ENCODE results near the gene TSPAN18. TPM values are rescaled to one million over a fixed set of nuclear protein-coding genes. Genes with fewer than 3 reads are reported as not detected.

TSPAN18 gene
- total and polyA plus RNA-seq, 2 of the 4 experiments (the other 2 are of a cell fraction) = 0.36 to 1.1 TPM

GRCh38 chr11:44771841-44772240 is 45.1 kb downstream of the TSPAN18 start:
- in situ Hi-C loops (cut with MboI; ENCODE audit: low sequenced_read_pairs) (no loop called here), dilution Hi-C loops (cut with HindIII; ENCODE audit: low sequenced_read_pairs, unreplicated experiment) (loop anchor here (25.0 kb wide), 1 partner anchor 115 kb away; no protein-coding TSS in a partner anchor), intact Hi-C loops (cut with micrococcal nuclease) (no loop called here)
- Histone ChIP-seq H3K79me1 (ENCODE audit: low read depth in 1 of 2, low read length in 2 of 2) (no peaks in the 10 kb centered on the region), H3K27ac (ENCODE audit: insufficient read depth, low read length) (no peak overlapping the region), H3K18ac (ENCODE audit: low read depth, low read length) (no peak overlapping the region), H3K27me3 (ENCODE audit: control insufficient read depth, insufficient read depth, low read length) (peaks cover 10% of the 10 kb centered on the region; the same call in 1 of the 2 replicates), H3K56ac (ENCODE audit: extremely low read depth, insufficient read depth, low read length) (no peak overlapping the region), H3K4me1 (ENCODE audit: control insufficient read depth, insufficient read depth, low read length) (peaks cover 9% of the 10 kb centered on the region), H4K5ac (ENCODE audit: low read depth, low read length) (no peak overlapping the region), H4K20me1 (ENCODE audit: insufficient read depth, low read length) (no peaks in the 10 kb centered on the region), H3K23ac (ENCODE audit: low read depth, low read length) (no peak overlapping the region), H4K91ac (ENCODE audit: insufficient read depth, low read depth, low read length) (no peak overlapping the region), H2AK9ac (replicated peaks; ENCODE audit: low read depth, low read length, poor library complexity) (no peak overlapping the region), H2BK20ac (ENCODE audit: low read depth, low read length) (no peak overlapping the region), H3K9me3 (ENCODE audit: control insufficient read depth, insufficient read depth, low read length) (no peaks in the 10 kb centered on the region), H2BK15ac (ENCODE audit: low read depth, low read length) (no peak overlapping the region), H3K36me3 (ENCODE audit: control insufficient read depth, insufficient read depth, low read length) (no peaks in the 10 kb centered on the region), H2AFZ (replicated peaks; ENCODE audit: low read length, poor library complexity) (no peak overlapping the region), H2BK120ac (ENCODE audit: low read depth, low read length) (no peak overlapping the region), H3K9me1 (ENCODE audit: insufficient read depth, low read length) (0 out of 2 replicates have a peak, but pooled peaks cover 2% of the 10 kb centered on the region), H3K4ac (ENCODE audit: low read depth, low read length) (no peak overlapping the region), H2BK5ac (ENCODE audit: low read depth, low read length, poor library complexity, severe bottlenecking) (no peak overlapping the region), H4K8ac (ENCODE audit: low read depth in 2 of 2, low read length in 2 of 2) (no peak overlapping the region), H3K14ac (replicated peaks; ENCODE audit: low read depth, low read length) (no peak overlapping the region), H3K4me3 (ENCODE audit: insufficient read depth, low read depth, low read length) (no peak overlapping the region), H2AK5ac (ENCODE audit: low read depth, low read length) (no peak overlapping the region), H3K9ac (ENCODE audit: low read depth, low read length) (no peak overlapping the region), H3K4me2 (ENCODE audit: low read depth, low read length) (no peak overlapping the region)
- no peak for DNase-seq
- CTCF ChIA-PET = no interaction called here
- 31% methylated on average over 2 of the region's 3 CpGs; no CpG with 5 or more reads in 1 of the 2 experiments for WGBS, 2 experiments (ENCODE audit: extremely low coverage in 2 of 2, insufficient read length in 1 of 2)
- BruUV-seq (replicated peaks) = no TSS peak
- TF ChIP-seq MAFK (IDR thresholded peaks at IDR 0.05; ENCODE audit: low read depth, low read length) (peak; percentile 30), CHD1 (IDR thresholded peaks at IDR 0.05; ENCODE audit: low read depth, low read length) (no peak)
- POLR2A ChIA-PET (ENCODE audit: unreplicated experiment) = no interaction called here
- ATAC-seq (ENCODE audit: low read depth) = no peak

Data from IMR-90 (cell line).